Hematopoietic multipotent progenitor cell treated with erythropoietin and hydrocortisone succinate and interleukin-3 and kit ligand, for 17 days (in vitro differentiated cells): Measurements from ENCODE around the gene ARSG.
A peak's percentile ranks its signal among the peaks of the same experiment; 100 is the strongest.
"Not testable (repeated sequence)": the region's sequence is repeated elsewhere in the genome, so short reads cannot be mapped to it uniquely, and the experiment has no call there.

Experiments used
- DNase-seq: peaks from one replicate; pipeline ENCODE4 v3.0.0-alpha.2; 2015; ENCODE audit warnings: low spot score

The ARSG gene

GRCh38 chr17:68290955-68291835 lies at the start of gene ARSG, which contains the start of gene SLC16A6:
TSS of gene ARSG (plus strand) at chr17:68291495. CDS start at chr17:68307494, 15,999 bp downstream.
TSS of gene SLC16A6 (minus strand) at chr17:68291127. CDS start at chr17:68278320, 12,807 bp downstream.
- DNase-seq = no peak

GRCh38 chr17:68246271-68247028 lies 44.8 kb upstream of the ARSG start:
- DNase-seq = no peak

- peak; percentile 97 for DNase-seq
Observed at GRCh38 chr17:68247445-68248198, 43.7 kb upstream of the ARSG start, which contains the start of gene AMZ2. TSS of gene AMZ2 (plus strand) at chr17:68248043. CDS start at chr17:68250188, 2,145 bp downstream.

GRCh38 chr17:68248199-68248825 lies 43.0 kb upstream of the ARSG start:
- peak; percentile 77 for DNase-seq

- DNase-seq = peak; percentile 23
Observed at GRCh38 chr17:68248891-68249290, 42.4 kb upstream of the ARSG start.

- DNase-seq = no peak
Observed at GRCh38 chr17:68249354-68249765, 41.9 kb upstream of the ARSG start.

- DNase-seq = not testable (repeated sequence)
Observed at GRCh38 chr17:68253426-68253825, 37.9 kb upstream of the ARSG start.

GRCh38 chr17:68255151-68255550 lies 36.1 kb upstream of the ARSG start:
- DNase-seq = no peak

- DNase-seq = no peak
Observed at GRCh38 chr17:68255731-68256538, 35.4 kb upstream of the ARSG start.

GRCh38 chr17:68256701-68257100 lies 34.6 kb upstream of the ARSG start:
- DNase-seq = not testable (repeated sequence)

- DNase-seq = no peak
Observed at GRCh38 chr17:68257934-68258333, 33.4 kb upstream of the ARSG start.

- DNase-seq = not testable (repeated sequence)
Observed at GRCh38 chr17:68258890-68259647, 32.2 kb upstream of the ARSG start.

GRCh38 chr17:68259648-68259951 lies 31.7 kb upstream of the ARSG start:
- DNase-seq = not testable (repeated sequence)

GRCh38 chr17:68260051-68260762 lies 31.1 kb upstream of the ARSG start:
- DNase-seq = no peak

GRCh38 chr17:68262467-68262866 lies 28.8 kb upstream of the ARSG start:
- not testable (repeated sequence) for DNase-seq

- DNase-seq = peak; percentile 55
Observed at GRCh38 chr17:68263101-68263681, 28.1 kb upstream of the ARSG start.

- not testable (repeated sequence) for DNase-seq
Observed at GRCh38 chr17:68265833-68266232, 25.5 kb upstream of the ARSG start.

- no peak for DNase-seq
Observed at GRCh38 chr17:68273722-68274121, 17.6 kb upstream of the ARSG start.

- DNase-seq = not testable (repeated sequence)
Observed at GRCh38 chr17:68276339-68276738, 15.0 kb upstream of the ARSG start.
